GM21447 (cell line): Measurements from ENCODE around the gene PCDH1.
A peak's percentile ranks its signal among the peaks of the same experiment; 100 is the strongest.
"Not testable (repeated sequence)": the region's sequence is repeated elsewhere in the genome, so short reads cannot be mapped to it uniquely, and the experiment has no call there.

ENCODE experiments used
- ATAC-seq: cut with Tn5 transposase; IDR thresholded peaks from one replicate; pipeline ENCODE4 v1.9.1; 2021; ENCODE audit not compliant: unreplicated experiment

Gene PCDH1

GRCh38 chr5:141838326-141839014 is 39.7 kb downstream of the PCDH1 start:
- ATAC-seq = no peak

GRCh38 chr5:141835928-141836670 is 42.1 kb downstream of the PCDH1 start:
- ATAC-seq = no peak

- ATAC-seq = no peak
Measured at GRCh38 chr5:141834331-141834730, 43.9 kb downstream of the PCDH1 start.

GRCh38 chr5:141832131-141832530 is 46.1 kb downstream of the PCDH1 start:
- ATAC-seq = no peak

- ATAC-seq = no peak
Measured at GRCh38 chr5:141828162-141828561, 50.0 kb downstream of the PCDH1 start.

- ATAC-seq = no peak
Measured at GRCh38 chr5:141826674-141827073, 51.5 kb downstream of the PCDH1 start.

- ATAC-seq = no peak
Measured at GRCh38 chr5:141825791-141826560, 52.2 kb downstream of the PCDH1 start.

- ATAC-seq = no peak
Measured at GRCh38 chr5:141825241-141825671, 53.0 kb downstream of the PCDH1 start.

- ATAC-seq = no peak
Measured at GRCh38 chr5:141824717-141825116, 53.5 kb downstream of the PCDH1 start.

- ATAC-seq = no peak
Measured at GRCh38 chr5:141823056-141823455, 55.2 kb downstream of the PCDH1 start.

- no peak for ATAC-seq
Measured at GRCh38 chr5:141822144-141822543, 56.1 kb downstream of the PCDH1 start.

- no peak for ATAC-seq
Measured at GRCh38 chr5:141821430-141821925, 56.7 kb downstream of the PCDH1 start.

- not testable (repeated sequence) for ATAC-seq
Measured at GRCh38 chr5:141820686-141821085, 57.5 kb downstream of the PCDH1 start.

- ATAC-seq = no peak
Measured at GRCh38 chr5:141817631-141818030, 60.6 kb downstream of the PCDH1 start.

- no peak for ATAC-seq
Measured at GRCh38 chr5:141816598-141817399, 61.4 kb downstream of the PCDH1 start.

- ATAC-seq = no peak
Measured at GRCh38 chr5:141815796-141816180, 62.4 kb downstream of the PCDH1 start.

- ATAC-seq = no peak
Measured at GRCh38 chr5:141815051-141815795, 63.0 kb downstream of the PCDH1 start.

- ATAC-seq = peak; percentile 57
Measured at GRCh38 chr5:141814064-141814964, 63.9 kb downstream of the PCDH1 start.

- no peak for ATAC-seq
Measured at GRCh38 chr5:141812512-141812911, 65.7 kb downstream of the PCDH1 start.
